GM18520 (cell line): ENCODE results near the gene PARVG.

Experiments used
- ATAC-seq: cut with Tn5 transposase; IDR thresholded peaks from one replicate; pipeline ENCODE4 v1.9.1; 2021; ENCODE audit not compliant: unreplicated experiment

Gene PARVG

GRCh38 chr22:44195189-44195871 is 14.6 kb downstream of the PARVG start:
- ATAC-seq = no peak

GRCh38 chr22:44196241-44196640 is 15.5 kb downstream of the PARVG start:
- no peak for ATAC-seq

- no peak for ATAC-seq
Measured at GRCh38 chr22:44196731-44197131, 16.0 kb downstream of the PARVG start.

- ATAC-seq = no peak
Measured at GRCh38 chr22:44197271-44197670, 16.5 kb downstream of the PARVG start.

GRCh38 chr22:44199164-44199563 is 18.4 kb downstream of the PARVG start:
- no peak for ATAC-seq

- no peak for ATAC-seq
Measured at GRCh38 chr22:44199866-44200265, 19.1 kb downstream of the PARVG start.

- no peak for ATAC-seq
Measured at GRCh38 chr22:44200451-44200850, 19.7 kb downstream of the PARVG start.

GRCh38 chr22:44200855-44201550 is 20.3 kb downstream of the PARVG start:
- no peak for ATAC-seq

DNA sequence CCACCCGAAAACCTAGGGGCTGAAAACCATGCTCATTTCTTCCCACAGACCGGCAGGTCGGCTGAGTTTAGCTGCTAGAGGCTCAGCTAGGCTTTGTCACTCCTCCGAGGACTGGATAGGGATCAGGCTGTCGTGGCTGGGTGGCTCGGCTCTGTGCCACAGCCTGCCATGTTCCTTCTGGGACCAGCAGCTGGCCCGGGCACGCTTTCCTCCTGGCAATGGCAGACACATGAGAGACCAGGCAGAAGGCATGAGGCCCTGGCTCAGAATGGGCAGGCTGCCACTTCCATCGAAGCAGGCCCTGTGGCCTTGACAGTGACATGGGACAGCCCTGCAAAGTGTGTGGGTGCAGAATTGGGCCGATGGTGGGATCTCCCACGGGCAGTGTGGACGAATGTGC is 20.9 kb downstream of the PARVG start:
- no peak for ATAC-seq

- ATAC-seq = no peak
Measured at GRCh38 chr22:44202261-44202789, 21.6 kb downstream of the PARVG start.

DNA sequence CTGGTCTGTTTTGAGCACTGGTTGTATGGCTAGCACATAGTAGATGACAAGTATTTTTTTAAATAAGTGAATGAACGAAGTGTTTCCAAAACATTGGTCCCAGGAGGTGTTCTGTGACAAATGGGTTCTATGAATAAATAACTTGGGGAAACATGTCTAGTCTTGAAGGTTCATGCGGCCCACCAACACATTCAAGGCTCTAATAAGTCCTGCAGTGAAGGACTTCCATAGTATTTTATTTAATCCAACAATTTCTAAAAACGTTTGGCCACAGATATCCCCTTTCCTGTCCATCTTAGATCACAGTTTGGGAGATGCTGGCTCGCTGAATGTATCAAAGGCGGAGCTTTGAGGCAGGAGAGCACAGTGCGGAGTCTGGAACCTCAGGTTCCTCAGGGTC is 22.5 kb downstream of the PARVG start:
- no peak for ATAC-seq

DNA sequence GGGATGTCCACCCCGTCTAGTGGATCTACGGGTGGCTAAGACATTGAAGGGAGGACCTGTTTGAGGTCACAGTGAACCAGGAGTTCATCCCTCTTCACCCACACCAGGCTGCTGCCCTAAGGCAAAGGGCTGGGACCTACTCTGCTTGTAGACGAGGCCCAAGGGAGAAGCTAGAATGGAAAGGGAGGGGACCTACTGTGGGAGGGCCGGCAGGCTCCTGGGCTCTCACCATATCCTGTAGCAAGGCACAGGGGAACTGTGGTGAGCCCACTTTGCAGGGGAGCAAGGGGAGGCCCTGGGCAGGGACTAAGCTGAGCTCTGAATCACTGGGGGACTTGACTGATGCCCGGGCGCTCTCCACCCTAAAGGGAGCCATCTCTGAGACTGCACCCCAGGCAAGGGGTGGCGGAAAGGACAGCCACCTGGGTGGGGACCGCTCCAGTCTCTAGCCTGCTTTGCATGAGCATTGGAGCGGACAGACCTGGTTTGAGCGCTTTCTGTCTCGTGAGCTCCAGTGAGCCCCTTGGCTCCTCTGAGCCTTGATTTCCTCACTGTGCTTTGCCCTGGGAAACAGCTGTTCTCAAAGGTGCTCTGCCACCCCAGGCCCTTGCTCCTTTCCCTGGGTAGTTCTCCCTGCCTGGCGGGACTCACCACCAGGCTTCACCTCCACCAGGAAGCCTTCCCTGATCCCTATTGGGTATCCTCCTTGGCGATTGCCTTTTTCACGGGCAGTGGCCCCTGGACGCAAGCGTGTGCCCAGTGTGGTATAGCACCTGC is 24.2 kb downstream of the PARVG start:
- no peak for ATAC-seq

DNA sequence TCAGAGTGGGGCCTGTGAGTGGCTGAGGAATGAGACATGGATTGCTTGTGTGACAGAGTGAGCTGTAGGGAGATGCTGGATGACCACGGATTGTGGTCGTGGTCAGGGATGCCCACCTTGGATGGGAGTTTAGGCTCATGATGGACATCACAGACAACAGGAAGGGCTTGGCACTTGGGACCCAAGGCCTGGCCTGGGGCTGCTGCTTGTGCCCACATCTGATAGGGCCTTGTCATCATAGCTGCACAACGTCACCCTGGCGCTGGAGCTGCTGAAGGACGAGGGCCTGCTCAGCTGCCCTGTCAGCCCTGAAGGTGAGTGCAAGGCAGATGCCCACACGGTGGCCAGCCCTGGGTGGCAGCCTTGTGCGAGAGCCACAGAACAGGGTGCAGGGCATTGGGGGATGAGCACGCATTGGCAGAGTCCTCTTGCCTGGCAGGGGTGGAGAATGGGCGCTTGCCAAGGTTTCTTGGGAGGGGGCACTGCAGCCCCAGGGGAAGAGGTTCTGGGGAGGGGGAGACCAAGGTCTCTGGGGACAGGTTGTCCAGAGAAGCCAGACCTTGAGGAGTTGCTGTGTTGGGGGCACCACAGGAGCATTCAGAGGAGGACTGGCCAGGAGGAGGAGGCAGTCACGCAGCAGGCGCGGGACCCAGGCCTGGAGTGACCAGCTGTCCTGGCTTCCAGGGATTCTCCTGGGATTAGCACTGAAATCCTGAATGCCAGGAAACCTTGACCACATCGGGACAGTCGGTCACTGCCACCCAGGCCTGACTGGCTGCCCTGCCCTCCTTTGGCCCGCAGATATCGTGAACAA is 25.0 kb downstream of the PARVG start:
- ATAC-seq = no peak

GRCh38 chr22:44206330-44206645 is 25.6 kb downstream of the PARVG start:
- no peak for ATAC-seq

DNA sequence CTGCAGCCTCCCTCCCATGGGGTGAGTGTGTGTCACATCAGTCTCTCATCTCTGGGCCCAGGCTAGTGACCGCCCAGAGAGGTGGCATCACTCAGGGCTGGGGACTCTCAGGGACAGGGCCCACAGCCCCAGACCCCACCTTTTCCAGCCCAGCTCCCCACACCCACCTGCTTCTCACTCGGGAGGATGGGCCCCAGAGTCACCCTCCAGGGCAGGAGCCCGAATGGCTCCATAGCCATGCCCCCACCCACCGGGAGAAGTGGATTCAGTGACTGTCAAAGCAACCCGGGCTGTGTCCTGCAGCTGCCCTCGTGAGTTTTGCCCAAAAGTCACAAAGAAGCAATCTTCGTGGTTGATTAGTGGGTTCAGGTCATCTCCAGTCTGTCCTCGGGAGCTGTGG is 26.0 kb downstream of the PARVG start:
- ATAC-seq = no peak

GRCh38 chr22:44207173-44207980 is 26.7 kb downstream of the PARVG start:
- ATAC-seq = no peak

DNA sequence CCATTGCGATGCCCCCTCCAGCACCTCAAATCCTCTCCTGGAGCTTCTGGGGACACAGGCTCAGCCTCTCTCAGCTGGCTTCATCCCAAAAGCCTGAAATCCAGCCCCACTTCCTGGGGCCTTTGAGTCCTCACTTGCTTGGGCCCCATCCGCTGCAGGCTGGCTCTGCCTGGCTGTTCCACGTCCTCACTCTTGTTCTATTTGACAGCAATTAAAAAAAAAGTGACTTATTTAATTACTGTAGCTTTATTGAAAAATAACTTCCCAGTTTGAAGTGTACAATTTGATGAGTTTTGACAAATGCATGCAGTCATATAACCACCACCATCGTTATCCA is 27.2 kb downstream of the PARVG start:
- ATAC-seq = no peak

GRCh38 chr22:44209343-44209742 is 28.6 kb downstream of the PARVG start:
- ATAC-seq = no peak

DNA sequence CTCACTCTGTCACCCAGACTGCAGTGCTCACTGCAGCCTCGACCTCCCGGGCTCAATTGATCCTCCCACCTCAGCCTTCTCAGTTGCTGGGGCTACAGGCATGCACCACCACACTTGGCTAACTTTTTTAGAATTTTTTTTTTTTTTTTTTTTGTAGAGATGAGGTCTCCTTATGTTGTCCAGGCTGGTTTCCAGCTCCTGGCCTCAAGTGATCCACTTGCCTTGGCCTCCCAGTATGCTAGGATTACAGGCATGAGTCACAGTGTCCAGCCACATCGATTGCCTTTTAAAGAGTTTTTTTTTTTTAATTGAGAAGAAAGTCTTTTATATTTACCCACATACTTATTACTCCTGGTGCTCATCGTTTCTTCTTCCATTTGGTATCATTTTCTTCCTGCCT is 30.0 kb downstream of the PARVG start:
- no peak for ATAC-seq

DNA sequence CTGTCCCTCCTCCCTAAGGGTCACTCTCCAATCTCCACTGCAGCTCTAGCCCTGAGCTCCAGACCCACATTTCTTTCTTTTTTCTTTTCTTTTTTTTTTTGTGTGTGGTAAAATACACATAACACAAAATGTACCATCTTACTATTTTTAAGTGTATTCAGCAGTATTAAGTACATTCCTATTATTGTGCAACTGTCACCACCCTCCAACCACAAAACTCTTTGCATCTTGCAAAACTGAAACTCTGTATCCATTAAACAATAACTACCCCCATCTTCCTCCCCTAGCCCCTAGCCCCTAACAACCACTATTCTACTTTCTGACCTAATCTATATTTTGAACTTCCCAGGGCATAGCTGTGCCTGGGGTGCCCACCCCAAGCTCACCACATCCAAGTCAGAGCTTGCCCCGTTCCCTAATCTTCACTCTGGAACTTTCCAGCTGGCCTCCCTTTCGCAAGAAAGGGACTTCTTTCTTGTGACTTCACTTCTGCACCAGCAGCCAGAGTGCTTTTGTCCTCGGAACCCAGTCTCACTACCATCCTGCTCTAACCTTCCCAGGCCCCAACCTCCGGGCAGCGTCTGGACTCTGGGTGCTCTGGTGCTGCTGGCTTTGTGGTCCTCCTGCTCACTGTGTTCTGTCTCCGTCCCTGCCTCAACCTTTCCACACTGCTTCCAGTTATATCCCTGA is 30.7 kb downstream of the PARVG start:
- ATAC-seq = no peak
